IMR-90 (cell line): ENCODE data around the gene USP51.
"Not testable (repeated sequence)": the region's sequence is repeated elsewhere in the genome, so short reads cannot be mapped to it uniquely, and the experiment has no call there.

Source experiments
- FOS ChIP-seq: fragments of 150-350 bp; IDR thresholded peaks from 2 replicates; pipeline ENCODE4 v1.6.1; 2016; ENCODE audit warnings: low read depth, low read length
- TF ChIP-seq, protein P1 (sequence below): conservative IDR thresholded peaks from 2 replicates; pipeline ENCODE4 v1.5.1; 2012; ENCODE audit warnings: mild to moderate bottlenecking, low read depth, low read length, improper control_type of control experiment
- TF ChIP-seq, protein P2 (sequence below): fragments of 150-350 bp; IDR thresholded peaks from 2 replicates; pipeline ENCODE4 v1.6.1; 2017; ENCODE audit warnings: mild to moderate bottlenecking, antibody characterized with exemption, low read length, low read depth

DNA sequence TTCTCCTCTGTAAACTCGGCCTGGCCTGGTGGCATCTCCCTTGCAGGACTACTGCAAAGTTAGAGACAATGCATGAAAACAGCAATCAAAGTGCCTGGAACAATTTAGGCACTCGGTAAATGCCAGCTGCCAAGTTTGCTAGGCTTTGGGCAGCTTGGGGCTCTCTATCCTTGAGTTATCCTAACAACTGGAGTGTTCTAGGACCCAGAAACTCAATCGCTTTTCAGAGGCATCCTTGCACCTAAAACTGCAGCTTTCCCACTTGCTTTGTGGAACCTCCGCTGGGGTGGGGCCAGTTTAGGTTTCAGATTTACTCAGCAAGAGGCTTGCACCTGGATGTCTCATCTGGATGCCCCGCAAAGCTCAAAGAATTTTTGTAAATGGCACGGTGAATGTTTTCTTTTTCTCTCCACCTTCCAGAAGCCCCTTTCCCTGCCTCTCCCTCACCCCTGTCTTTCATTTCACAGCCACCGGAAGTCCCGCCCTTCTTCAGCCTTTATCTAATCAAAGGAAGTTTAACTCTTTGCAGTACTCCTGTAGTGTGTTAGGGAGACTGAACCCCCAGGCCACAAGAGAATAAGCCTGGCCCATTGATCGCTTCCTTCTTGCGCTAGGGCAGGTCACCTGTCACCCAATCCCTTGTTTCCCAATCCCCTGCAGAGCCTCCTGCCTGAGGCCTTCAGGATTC, 27.3 kb upstream of the USP51 start:
- TF ChIP-seq, protein P1, sequence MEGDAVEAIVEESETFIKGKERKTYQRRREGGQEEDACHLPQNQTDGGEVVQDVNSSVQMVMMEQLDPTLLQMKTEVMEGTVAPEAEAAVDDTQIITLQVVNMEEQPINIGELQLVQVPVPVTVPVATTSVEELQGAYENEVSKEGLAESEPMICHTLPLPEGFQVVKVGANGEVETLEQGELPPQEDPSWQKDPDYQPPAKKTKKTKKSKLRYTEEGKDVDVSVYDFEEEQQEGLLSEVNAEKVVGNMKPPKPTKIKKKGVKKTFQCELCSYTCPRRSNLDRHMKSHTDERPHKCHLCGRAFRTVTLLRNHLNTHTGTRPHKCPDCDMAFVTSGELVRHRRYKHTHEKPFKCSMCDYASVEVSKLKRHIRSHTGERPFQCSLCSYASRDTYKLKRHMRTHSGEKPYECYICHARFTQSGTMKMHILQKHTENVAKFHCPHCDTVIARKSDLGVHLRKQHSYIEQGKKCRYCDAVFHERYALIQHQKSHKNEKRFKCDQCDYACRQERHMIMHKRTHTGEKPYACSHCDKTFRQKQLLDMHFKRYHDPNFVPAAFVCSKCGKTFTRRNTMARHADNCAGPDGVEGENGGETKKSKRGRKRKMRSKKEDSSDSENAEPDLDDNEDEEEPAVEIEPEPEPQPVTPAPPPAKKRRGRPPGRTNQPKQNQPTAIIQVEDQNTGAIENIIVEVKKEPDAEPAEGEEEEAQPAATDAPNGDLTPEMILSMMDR = not testable (repeated sequence)
- TF ChIP-seq FOS = not testable (repeated sequence)
- TF ChIP-seq, protein P2, sequence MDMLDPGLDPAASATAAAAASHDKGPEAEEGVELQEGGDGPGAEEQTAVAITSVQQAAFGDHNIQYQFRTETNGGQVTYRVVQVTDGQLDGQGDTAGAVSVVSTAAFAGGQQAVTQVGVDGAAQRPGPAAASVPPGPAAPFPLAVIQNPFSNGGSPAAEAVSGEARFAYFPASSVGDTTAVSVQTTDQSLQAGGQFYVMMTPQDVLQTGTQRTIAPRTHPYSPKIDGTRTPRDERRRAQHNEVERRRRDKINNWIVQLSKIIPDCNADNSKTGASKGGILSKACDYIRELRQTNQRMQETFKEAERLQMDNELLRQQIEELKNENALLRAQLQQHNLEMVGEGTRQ = not testable (repeated sequence)
